Stomach (tissue), 4 donors: ENCODE measurements around the gene CELSR1.

Source experiments
- CTCF ChIP-seq, 7 experiments: fragments of 450-650 bp in 4 of 7; fragments of 200-600 bp in 3 of 7; sonication (generic) in 3 of 7; IDR thresholded peaks; one replicate each; pipeline ENCODE4 v1.5.1; 2016 to 2019; ENCODE audit warnings: antibody characterized with exemption in 7 of 7, control low read depth in 2 of 7, mild to moderate bottlenecking in 1 of 7
- POLR2A ChIP-seq, 4 donors: fragments of 450-650 bp; IDR thresholded peaks; one replicate each; pipeline ENCODE4 v1.6.1; 2016; ENCODE audit warnings: antibody characterized with exemption in 4 of 4, control low read depth in 2 of 4, mild to moderate bottlenecking in 1 of 4, moderate library complexity in 1 of 4
- POLR2AphosphoS5 ChIP-seq, 3 donors: sonication (generic); formaldehyde crosslinking; IDR thresholded peaks; one replicate each; pipeline ENCODE4 v1.6.1; 2016; ENCODE audit warnings: antibody characterized with exemption in 3 of 3

- TF ChIP-seq POLR2A (IDR thresholded peaks at IDR 0.05) (no peak), CTCF (IDR thresholded peaks at IDR 0.05) (no peak), POLR2AphosphoS5 (IDR thresholded peaks at IDR 0.05) (no peak)
Measured at GRCh38 chr22:46315976-46316375, 221.4 kb downstream of the CELSR1 start.
